HuH-7.5 (cell line): ENCODE measurements around the gene LYPD6.
"Not testable (repeated sequence)": the region's sequence is repeated elsewhere in the genome, so short reads cannot be mapped to it uniquely, and the experiment has no call there.

Experiments used
- DNase-seq: peaks from one replicate; pipeline ENCODE4 v3.0.0; 2011; ENCODE audit warnings: low spot score

LYPD6 gene

GRCh38 chr2:149456285-149456684 is 125.9 kb downstream of the LYPD6 start:
- no peak for DNase-seq

DNA sequence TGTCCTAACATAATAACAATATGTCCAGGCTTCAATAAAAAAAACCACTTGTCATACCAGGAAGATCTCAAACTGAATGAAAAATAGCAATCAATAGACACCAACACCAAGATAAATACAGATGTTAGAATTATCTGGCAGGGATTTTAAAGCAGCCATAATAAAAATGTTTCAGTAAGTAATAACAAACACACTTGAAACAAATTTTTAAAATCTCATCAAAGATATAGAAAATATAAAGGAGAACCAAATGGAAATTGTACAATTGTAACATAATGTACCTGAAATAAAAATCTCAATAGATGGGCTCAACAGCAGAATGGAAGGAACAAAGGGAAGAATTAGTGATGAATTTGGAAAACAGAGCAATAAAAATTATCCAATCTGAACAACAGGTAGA is 128.1 kb downstream of the LYPD6 start:
- DNase-seq, result no peak

GRCh38 chr2:149463328-149464002 is 133.1 kb downstream of the LYPD6 start:
- DNase-seq, result no peak

DNA sequence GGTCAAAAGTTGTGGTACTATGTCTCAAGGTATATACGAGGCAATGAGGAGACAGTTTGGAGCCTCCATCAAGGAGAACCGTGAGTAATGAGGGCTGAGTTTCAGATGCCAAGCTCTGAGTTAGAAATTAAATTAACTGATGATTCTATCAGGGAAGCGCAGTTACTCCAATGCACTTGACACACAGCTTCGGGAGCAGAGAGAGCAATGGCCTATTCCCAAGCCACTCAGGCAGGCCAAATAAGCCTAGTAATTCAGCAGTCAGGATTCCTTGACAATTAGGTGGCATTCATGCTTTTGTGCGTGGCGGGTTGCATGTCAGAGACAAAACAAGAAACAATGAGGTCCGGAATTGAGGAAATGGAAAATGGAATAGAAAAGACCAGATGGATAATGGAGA is 134.0 kb downstream of the LYPD6 start:
- DNase-seq, result no peak

GRCh38 chr2:149465873-149466272 is 135.5 kb downstream of the LYPD6 start:
- DNase-seq, result no peak

GRCh38 chr2:149466635-149467034 is 136.2 kb downstream of the LYPD6 start:
- DNase-seq, result no peak

DNA sequence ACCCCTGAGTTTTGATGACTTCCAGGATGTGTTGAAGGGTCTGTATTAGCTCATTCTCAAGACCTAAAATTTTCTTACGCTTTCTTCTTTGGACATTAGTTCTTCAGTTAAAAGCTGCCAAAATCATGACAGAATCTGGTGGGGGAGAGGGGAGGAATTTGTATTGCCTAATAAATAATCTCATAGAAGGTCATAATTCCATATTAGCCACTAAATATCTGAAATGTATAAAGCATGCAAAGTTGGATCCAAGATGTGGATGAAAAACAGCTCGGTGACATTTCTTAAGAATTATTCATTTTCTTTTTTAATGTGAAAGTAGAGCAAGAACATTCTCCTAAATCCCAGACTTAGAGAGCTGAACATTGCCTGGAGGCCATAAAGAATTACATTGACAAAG is 137.0 kb downstream of the LYPD6 start:
- no peak for DNase-seq

DNA sequence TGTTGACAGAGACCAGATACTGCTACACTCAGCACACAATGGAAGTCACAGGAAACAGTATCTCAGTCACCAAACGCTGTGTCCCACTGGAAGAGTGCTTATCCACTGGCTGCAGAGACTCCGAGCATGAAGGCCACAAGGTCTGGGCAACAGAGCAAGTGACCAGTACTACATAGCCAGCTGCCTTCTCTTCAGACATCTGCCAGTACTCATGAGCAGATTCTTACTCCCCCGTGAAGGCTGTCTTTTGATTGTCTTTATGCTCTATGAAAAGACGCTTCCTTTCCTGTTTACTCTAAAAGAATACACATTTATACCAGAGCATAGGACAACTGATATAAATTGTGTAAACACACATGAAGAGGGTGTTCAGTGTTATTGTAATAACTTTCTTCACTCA is 138.2 kb downstream of the LYPD6 start:
- DNase-seq, result no peak

DNA sequence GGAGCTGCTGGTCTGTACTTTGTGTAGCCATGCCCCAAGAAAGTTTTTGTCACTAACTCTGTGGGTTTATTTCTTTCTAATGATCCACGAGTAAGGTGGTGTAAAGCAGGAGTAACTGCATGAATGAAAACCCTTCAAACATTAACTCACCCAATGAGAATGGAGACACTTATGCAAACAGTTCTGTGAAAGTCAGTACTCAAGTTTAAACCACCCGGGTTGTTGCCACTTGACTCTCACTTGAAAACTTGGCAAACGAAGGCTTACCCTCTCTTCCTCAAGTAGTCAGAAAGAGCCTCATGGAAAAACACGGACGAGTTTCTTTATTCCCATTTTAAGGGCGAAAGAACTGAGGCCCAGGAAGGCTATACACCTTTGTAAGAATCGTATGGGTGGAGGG is 139.7 kb downstream of the LYPD6 start:
- no peak for DNase-seq

GRCh38 chr2:149472413-149472812 is 142.0 kb downstream of the LYPD6 start:
- no peak for DNase-seq

DNA sequence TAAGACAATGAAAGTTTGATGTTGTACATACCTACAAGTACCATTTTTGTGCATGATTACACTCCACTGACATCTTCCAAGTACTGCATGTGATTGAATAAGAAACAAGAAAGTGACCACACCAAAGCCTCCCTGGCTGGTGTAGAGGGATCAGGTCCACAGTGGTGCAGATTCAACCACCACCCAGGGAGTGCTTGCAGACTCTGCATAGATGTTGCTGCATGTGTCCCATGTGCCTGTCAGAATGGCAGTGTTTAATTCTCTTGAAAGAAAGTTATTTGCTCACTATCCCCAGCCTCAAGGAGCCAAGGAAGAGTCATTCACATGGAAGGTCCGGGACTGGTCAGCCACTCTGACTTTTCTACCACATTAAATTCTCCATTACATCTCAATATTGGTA is 142.7 kb downstream of the LYPD6 start:
- DNase-seq, result no peak

DNA sequence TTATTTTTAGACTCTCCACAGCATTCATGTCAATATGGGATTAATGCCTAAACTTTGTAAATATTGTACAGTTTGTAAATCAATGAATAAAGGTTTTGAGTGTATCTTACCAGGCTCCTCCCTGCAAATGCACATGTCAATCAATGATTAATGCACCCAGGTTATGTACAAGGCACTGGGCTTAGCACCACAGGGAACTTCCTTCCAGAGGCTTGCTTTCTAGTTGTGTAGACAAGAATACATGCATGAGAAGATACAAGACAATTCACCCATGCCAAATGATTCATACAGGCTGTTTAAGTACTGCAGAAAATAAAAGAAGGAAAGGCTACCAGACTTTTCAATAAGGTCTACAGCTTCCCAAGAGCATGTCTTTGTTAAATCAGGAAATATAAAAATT is 143.1 kb downstream of the LYPD6 start:
- DNase-seq, result no peak

DNA sequence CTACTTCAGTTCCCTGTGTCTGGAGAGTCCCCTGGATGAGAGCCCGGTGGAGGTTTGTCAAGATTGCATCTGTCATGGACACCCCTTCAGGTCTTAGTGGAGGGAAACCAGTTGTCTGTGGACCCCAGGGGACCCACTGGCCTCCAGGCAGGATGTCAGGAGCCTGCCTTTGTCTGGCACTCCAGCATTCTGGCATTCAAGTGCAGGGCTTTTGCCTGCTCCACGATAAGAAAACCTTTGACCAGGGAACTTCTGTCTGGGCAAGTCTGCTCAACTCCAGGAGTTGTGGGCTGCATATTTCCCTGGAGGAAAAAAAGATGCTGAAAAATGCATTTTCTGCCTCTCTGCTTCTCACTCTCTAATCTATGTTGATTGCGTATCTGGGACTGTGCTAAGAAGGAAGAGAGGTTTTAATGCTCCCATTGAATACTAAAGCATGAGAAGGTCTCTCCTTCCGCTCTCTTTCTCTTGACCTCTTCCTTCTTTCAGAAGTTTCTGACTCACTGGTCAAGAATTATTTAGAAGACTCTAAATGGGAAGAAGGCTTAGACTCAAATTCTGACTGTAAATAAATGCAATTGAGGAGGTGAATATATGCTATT is 152.7 kb downstream of the LYPD6 start:
- no peak for DNase-seq

DNA sequence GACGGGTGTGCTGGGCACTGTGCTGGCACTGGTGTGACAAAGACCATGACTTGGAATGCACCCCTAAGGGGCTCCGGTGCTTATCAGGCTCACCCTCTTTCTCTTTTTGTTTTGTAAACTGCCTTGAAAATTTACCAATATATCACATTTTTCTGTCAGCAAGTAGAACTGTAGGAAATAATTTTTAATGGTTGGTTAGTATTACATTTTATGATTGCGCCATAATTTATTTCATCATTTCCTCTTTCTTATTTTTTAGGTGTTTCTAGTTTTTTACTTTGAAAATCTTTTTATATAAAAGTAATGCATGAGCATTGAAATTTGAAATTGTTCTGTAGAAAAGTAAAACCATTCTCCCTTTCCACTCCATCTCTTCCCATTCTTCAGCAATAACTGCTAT is 156.3 kb downstream of the LYPD6 start:
- DNase-seq, result no peak

- no peak for DNase-seq
These were observed 156.8 kb downstream of the LYPD6 start for GRCh38 chr2:149487189-149487588.

DNA sequence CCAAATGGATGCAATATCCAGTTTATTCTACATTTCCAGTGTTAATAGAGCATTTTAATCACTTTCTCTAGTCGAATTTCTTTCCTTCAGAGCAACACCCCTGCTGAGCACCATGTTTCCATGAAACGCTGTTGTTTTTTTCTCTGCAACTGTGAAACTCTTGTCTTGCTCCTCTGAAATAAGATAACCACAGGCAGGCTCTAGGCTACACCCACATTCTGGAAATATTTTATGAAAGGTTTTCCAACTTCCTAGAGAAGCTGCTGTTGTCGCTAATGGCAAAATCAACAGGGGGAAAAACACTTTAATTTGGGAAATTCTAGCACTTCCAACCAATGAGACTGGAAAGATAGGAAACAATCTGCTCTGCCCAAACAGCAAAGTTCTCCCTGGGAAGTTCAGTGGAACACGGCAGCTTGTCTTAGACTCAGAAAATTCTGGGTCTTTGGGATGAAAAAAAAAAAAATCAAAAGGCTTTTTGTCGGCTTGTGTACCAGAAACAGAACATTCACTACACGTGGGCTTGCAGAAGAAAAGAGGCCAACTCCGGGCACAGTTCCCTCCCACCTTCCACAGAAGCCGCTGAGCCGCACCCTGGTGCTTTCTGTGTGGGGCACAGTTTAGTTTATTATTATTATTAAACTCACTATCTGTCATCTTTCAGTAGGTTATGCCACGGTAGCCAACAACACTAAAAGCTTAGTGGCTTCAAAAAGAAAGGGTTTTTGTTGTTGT is 158.5 kb downstream of the LYPD6 start:
- DNase-seq, result no peak

- DNase-seq, result no peak
These were observed 159.1 kb downstream of the LYPD6 start for GRCh38 chr2:149489452-149489851.

- DNase-seq, result no peak
These were observed 159.9 kb downstream of the LYPD6 start for GRCh38 chr2:149490296-149490695.

DNA sequence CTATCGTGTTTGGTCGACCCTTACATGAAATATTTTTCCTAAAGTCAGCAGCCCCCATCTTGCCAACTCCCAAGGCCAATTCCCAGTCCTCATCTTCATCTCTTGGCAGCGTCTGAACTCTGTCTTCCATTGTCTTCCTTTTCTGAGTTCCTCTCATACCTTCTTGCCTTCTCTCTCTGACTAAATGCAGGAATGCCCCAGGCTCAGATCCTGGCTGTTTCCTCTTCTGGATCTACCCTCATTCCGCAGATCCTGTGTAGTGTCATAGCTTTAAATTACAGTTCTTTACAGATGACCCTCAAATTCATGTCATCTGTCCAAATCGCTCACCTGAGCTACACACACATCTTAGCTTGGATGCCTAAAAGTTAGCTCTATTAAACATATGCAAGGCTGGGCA is 162.5 kb downstream of the LYPD6 start:
- no peak for DNase-seq

DNA sequence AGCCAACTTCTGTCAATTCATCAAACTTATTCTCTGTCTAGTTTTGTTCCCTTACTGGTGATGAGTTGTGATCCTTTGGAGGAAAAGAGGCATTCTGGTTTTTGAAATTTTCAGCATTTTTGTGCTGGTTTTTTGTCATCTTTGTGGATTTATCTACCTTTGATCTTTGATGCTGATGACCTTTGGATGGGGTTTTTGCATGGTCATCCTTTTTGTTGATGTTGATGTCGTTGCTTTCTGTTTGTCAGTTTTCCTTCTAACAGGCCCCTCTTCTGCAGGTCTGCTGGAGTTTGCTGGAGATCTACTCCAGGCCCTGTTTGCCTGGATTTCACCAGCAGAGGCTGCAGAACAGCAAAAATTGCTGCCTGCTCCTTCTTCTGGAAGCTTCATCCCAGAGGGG is 168.8 kb downstream of the LYPD6 start:
- not testable (repeated sequence) for DNase-seq

GRCh38 chr2:149506808-149507207 is 176.4 kb downstream of the LYPD6 start:
- DNase-seq, result not testable (repeated sequence)

DNA sequence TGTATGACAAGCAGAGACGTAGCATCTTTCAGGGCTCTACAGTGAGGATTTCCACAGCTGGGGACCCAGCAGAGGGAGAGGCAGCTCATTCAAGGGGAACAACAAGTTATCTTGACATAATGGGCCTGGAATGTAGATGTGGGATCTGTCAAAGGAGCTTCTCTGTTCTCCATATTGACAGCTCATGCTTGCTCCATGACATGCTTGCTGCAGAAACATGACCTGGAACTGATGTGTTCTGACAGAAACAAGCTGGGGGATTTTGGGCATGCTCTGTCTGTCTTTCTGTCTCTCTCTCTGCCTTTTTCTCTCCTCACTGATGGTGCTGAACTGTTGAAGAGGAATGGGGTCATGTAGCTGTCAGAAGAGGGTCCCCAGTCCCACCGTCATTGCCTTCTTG is 177.6 kb downstream of the LYPD6 start:
- DNase-seq, result no peak

DNA sequence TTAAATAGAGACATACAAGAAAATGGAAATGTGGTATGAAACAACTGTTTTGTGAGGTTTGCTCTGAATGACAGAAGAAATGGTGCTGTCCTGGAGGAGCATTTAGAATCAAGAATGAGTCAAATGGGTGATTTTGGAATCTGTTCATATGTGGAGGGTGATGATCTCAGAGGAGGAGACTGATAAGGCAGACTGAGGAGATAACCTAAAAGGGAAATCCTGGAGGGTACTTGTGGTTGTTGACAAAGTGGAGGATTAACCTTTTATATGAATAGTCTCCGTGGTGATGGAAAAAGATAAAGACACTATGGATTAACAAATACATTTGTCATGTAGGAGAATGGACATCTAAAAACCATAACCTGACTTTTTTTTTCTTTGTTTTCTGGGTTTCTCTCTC is 183.1 kb downstream of the LYPD6 start:
- no peak for DNase-seq
